Activated CD8-positive, alpha-beta T cell treated with anti-CD3 and anti-CD28 coated beads for 36 hours (primary cell): Measurements from ENCODE around the gene HECTD4. TPM values are rescaled to one million over a fixed set of nuclear protein-coding genes. Genes with fewer than 3 reads are reported as not detected.
"Not testable (repeated sequence)": the region's sequence is repeated elsewhere in the genome, so short reads cannot be mapped to it uniquely, and the experiment has no call there.

Experiments used
- ATAC-seq: fragments of 200-7000 bp; cut with Tn5 transposase; one replicate; pipeline ENCODE4 v1.10.0; 2021; ENCODE audit warnings: mild to moderate bottlenecking, moderate library complexity
- CTCF ChIA-PET: fragments of 350-600 bp; sonication (Branson Sonifier 250); formaldehyde crosslinking; loops from one replicate; lab custom pipeline; 2021; ENCODE audit warnings: antibody characterized with exemption; lab: Charles Lee
- POLR2A ChIA-PET: fragments of 350-600 bp; sonication (Branson Sonifier 250); formaldehyde crosslinking; loops from one replicate; lab custom pipeline; 2021; ENCODE audit warnings: antibody characterized with exemption; lab: Charles Lee
- DNase-seq: peaks from one replicate; pipeline ENCODE4 v3.0.0-alpha.2; 2020
- H3K27ac Mint-ChIP-seq: one replicate; pipeline ENCODE4 v1.8.0; 2021; ENCODE audit warnings: mild to moderate bottlenecking, mixed read lengths
- H3K27me3 Mint-ChIP-seq: one replicate; pipeline ENCODE4 v1.8.0; 2021; ENCODE audit warnings: mixed read lengths
- H3K36me3 Mint-ChIP-seq: one replicate; pipeline ENCODE4 v1.8.0; 2021; ENCODE audit warnings: low read depth, mixed read lengths
- H3K4me1 Mint-ChIP-seq: one replicate; pipeline ENCODE4 v1.8.0; 2021; ENCODE audit warnings: low read depth, mixed read lengths
- H3K4me3 Mint-ChIP-seq: one replicate; pipeline ENCODE4 v1.8.0; 2021; ENCODE audit warnings: mild to moderate bottlenecking, moderate library complexity, mixed read lengths
- H3K9me3 Mint-ChIP-seq: one replicate; pipeline ENCODE4 v1.8.0; 2021; ENCODE audit warnings: mixed read lengths
- CTCF ChIP-seq: fragments of 200-600 bp; IDR thresholded peaks from one replicate; pipeline ENCODE4 v1.8.0; 2022; ENCODE audit warnings: antibody characterized with exemption, mild to moderate bottlenecking
- intact Hi-C: fragments of 100-400 bp; cut with micrococcal nuclease; formaldehyde crosslinking; loops from one replicate; pipeline ENCODE4 v1.10.0; 2022
- total RNA-seq, 2 experiments: library from RNA; stranded (reverse); gene quantifications; one replicate each; pipeline ENCODE4 v1.2.3, GENCODE V29; 2021

The HECTD4 gene
- total RNA-seq, 2 experiments from 2014 or later: 18.2 to 22.6 TPM

- no peaks in the 10 kb centered on the region for H3K9me3 Mint-ChIP-seq
- intact Hi-C loops: no loop called here
- peaks cover 17% of the 10 kb centered on the region for H3K4me1 Mint-ChIP-seq
- no peaks in the 10 kb centered on the region for H3K27me3 Mint-ChIP-seq
- no peak overlapping the region for H3K27ac Mint-ChIP-seq
- no peak overlapping the region for H3K4me3 Mint-ChIP-seq
- ATAC-seq (no peak), DNase-seq (no peak)
- CTCF ChIA-PET: interaction anchor here (1.5 kb wide), 1 partner anchor 18 kb away, joined by 3 read pairs; no protein-coding TSS in a partner anchor
- POLR2A ChIA-PET: no interaction called here
- TF ChIP-seq CTCF: no peak
- H3K36me3 Mint-ChIP-seq: no peaks in the 10 kb centered on the region
Measured at GRCh38 chr12:112340230-112340629, 42.0 kb downstream of the HECTD4 start.

- DNase-seq, H3K4me1 Mint-ChIP-seq, H3K27ac Mint-ChIP-seq, intact Hi-C loops, H3K27me3 Mint-ChIP-seq, H3K4me3 Mint-ChIP-seq, ATAC-seq, H3K36me3 Mint-ChIP-seq, H3K9me3 Mint-ChIP-seq: not testable (repeated sequence)
- POLR2A ChIA-PET: interaction anchor here (0.7 kb wide), 1 partner anchor 171 kb away, joined by 3 read pairs; no protein-coding TSS in a partner anchor
- CTCF ChIA-PET: interaction anchor here (0.6 kb wide), 1 partner anchor 18 kb away, joined by 3 read pairs; no protein-coding TSS in a partner anchor
Measured at GRCh38 chr12:112334999-112335398, 47.2 kb downstream of the HECTD4 start.

- ChIA-PET POLR2A (no interaction called here), CTCF (no interaction called here)
- Mint-ChIP-seq H3K4me3 (no peak overlapping the region), H3K36me3 (peaks cover 3% of the 10 kb centered on the region), H3K9me3 (no peaks in the 10 kb centered on the region), H3K4me1 (no peaks in the 10 kb centered on the region), H3K27ac (no peak overlapping the region), H3K27me3 (no peaks in the 10 kb centered on the region)
- DNase-seq (no peak), ATAC-seq (no peak)
- intact Hi-C loops: no loop called here
- no peak for TF ChIP-seq CTCF
Measured at GRCh38 chr12:112333019-112333418, 49.2 kb downstream of the HECTD4 start.

GRCh38 chr12:112331886-112332285 is 50.3 kb downstream of the HECTD4 start:
- no peaks in the 10 kb centered on the region for H3K27me3 Mint-ChIP-seq
- TF ChIP-seq CTCF: no peak
- intact Hi-C loops: no loop called here
- peaks cover 3% of the 10 kb centered on the region for H3K36me3 Mint-ChIP-seq
- ChIA-PET CTCF (no interaction called here), POLR2A (no interaction called here)
- H3K27ac Mint-ChIP-seq: no peak overlapping the region
- DNase-seq (no peak), ATAC-seq (no peak)
- no peaks in the 10 kb centered on the region for H3K9me3 Mint-ChIP-seq
- H3K4me3 Mint-ChIP-seq: no peak overlapping the region
- H3K4me1 Mint-ChIP-seq: no peaks in the 10 kb centered on the region

- CTCF ChIA-PET: no interaction called here
- POLR2A ChIA-PET: interaction anchor here (0.7 kb wide), 1 partner anchor 49 kb away, joined by 3 read pairs; no protein-coding TSS in a partner anchor
- no peaks in the 10 kb centered on the region for H3K27me3 Mint-ChIP-seq
- intact Hi-C loops: no loop called here
- H3K4me1 Mint-ChIP-seq: no peaks in the 10 kb centered on the region
- no peak overlapping the region for H3K4me3 Mint-ChIP-seq
- H3K36me3 Mint-ChIP-seq: peaks cover 3% of the 10 kb centered on the region
- DNase-seq (no peak), ATAC-seq (no peak)
- no peak for TF ChIP-seq CTCF
- no peak overlapping the region for H3K27ac Mint-ChIP-seq
- H3K9me3 Mint-ChIP-seq: no peaks in the 10 kb centered on the region
Measured at GRCh38 chr12:112330706-112331105, 51.5 kb downstream of the HECTD4 start.
